ENCODE measurements around the gene PTOV1.

Gene PTOV1

DNA sequence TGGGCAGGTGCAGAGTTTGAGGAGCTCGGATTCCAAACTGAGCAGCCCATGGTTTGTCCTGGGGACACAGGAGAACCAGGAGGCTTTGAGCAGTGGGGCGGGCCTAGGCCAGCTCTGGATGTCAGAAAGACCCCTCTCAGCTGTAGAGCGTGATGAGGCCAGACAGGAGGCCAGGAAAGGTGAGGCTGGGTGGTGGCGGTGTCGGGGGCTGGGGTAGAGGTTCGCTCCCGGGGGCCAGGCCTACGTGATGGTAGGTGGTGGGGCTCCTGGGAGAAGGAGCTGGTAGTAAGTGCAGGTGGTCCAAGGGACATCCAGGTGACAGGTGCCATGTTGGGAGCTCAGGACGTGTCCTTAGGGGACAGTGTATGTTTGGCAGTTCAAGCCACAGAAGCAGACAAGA, 13.5 kb upstream of the PTOV1 start:
- Histone ChIP-seq H3K4me1 (ENCODE audit: control insufficient read depth, insufficient read depth, low read length) (no peaks in the 10 kb centered on the region), H3K9me3 (ENCODE audit: control insufficient read depth, insufficient read depth, low read depth, low read length) (no peaks in the 10 kb centered on the region), H3K27ac (ENCODE audit: extremely low read depth, low read depth, low read length) (no peak overlapping the region), H3K4me3 (ENCODE audit: low read depth, low read length) (no peak overlapping the region), H3K36me3 (ENCODE audit: control insufficient read depth in 2 of 2, insufficient read depth in 1 of 2, low read length in 2 of 2) (peaks cover 10 to 88% of the 10 kb centered on the region in 2 experiments)
- TF ChIP-seq, protein P1, sequence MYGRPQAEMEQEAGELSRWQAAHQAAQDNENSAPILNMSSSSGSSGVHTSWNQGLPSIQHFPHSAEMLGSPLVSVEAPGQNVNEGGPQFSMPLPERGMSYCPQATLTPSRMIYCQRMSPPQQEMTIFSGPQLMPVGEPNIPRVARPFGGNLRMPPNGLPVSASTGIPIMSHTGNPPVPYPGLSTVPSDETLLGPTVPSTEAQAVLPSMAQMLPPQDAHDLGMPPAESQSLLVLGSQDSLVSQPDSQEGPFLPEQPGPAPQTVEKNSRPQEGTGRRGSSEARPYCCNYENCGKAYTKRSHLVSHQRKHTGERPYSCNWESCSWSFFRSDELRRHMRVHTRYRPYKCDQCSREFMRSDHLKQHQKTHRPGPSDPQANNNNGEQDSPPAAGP (tag by site-specific recombination; IDR thresholded peaks at IDR 0.05), result no peak
- TF ChIP-seq ZBTB21 (tag by site-specific recombination; IDR thresholded peaks at IDR 0.05) (no peak), WT1 (tag by site-specific recombination; IDR thresholded peaks at IDR 0.05) (no peak), ZNF433 (tag by site-specific recombination; IDR thresholded peaks at IDR 0.05; ENCODE audit: low read depth) (no peak), ZNF792 (tag by site-specific recombination; IDR thresholded peaks at IDR 0.05) (no peak), ZNF37A (tag by site-specific recombination; IDR thresholded peaks at IDR 0.05) (no peak), SALL2 (tag by site-specific recombination; IDR thresholded peaks at IDR 0.05; ENCODE audit: borderline replicate concordance) (no peak)
- TF ChIP-seq, protein P2, sequence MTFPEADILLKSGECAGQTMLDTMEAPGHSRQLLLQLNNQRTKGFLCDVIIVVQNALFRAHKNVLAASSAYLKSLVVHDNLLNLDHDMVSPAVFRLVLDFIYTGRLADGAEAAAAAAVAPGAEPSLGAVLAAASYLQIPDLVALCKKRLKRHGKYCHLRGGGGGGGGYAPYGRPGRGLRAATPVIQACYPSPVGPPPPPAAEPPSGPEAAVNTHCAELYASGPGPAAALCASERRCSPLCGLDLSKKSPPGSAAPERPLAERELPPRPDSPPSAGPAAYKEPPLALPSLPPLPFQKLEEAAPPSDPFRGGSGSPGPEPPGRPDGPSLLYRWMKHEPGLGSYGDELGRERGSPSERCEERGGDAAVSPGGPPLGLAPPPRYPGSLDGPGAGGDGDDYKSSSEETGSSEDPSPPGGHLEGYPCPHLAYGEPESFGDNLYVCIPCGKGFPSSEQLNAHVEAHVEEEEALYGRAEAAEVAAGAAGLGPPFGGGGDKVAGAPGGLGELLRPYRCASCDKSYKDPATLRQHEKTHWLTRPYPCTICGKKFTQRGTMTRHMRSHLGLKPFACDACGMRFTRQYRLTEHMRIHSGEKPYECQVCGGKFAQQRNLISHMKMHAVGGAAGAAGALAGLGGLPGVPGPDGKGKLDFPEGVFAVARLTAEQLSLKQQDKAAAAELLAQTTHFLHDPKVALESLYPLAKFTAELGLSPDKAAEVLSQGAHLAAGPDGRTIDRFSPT (tag by site-specific recombination; IDR thresholded peaks at IDR 0.05), result no peak
- ChIA-PET CTCF (no interaction called here), POLR2A (interaction anchor here (1.2 to 1.4 kb wide), 3 partner anchors 11 to 28 kb away, joined by 3 to 7 read pairs (median 4); partner anchors contain the start of gene PTOV1)

DNA sequence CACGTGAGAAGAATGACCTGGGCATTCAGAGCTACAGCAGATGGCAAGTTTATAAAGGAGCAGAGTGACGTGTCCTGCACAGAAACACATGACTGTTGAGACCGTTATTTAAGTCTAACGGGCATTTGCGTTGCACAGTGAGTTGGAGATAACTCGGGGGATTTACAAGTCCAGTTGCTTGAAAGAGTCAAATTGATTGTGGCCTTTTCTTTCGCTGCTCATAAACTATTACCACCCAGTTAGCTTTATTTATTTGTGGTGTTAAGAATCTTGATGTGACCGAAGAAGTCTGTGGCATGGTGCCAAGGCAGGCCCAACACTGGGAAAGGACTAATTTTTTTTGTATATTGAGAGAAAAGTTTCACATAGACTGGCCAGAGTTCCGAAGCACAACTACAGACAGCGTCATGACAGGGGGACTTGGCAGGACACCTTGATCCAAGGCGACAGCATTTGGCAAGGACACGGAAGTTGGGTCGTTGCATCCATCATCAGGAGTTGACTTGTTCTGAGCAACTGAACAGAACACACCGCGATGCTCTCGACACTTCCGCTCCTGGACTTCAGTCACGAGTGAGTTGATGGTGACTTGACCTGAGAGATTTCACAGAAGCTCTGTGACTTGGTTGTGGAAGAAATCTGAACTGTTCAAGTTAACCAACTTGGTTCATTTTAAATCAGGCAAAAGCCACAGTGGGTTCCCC, 11.9 kb upstream of the PTOV1 start:
- no peak for TF ChIP-seq ZNF24 (tag by site-specific recombination; IDR thresholded peaks at IDR 0.05)
- TF ChIP-seq, protein P3, sequence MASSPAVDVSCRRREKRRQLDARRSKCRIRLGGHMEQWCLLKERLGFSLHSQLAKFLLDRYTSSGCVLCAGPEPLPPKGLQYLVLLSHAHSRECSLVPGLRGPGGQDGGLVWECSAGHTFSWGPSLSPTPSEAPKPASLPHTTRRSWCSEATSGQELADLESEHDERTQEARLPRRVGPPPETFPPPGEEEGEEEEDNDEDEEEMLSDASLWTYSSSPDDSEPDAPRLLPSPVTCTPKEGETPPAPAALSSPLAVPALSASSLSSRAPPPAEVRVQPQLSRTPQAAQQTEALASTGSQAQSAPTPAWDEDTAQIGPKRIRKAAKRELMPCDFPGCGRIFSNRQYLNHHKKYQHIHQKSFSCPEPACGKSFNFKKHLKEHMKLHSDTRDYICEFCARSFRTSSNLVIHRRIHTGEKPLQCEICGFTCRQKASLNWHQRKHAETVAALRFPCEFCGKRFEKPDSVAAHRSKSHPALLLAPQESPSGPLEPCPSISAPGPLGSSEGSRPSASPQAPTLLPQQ (tag by site-specific recombination; IDR thresholded peaks at IDR 0.05), result no peak
- no peak for TF ChIP-seq ZNF776 (tag by site-specific recombination; IDR thresholded peaks at IDR 0.05; ENCODE audit: borderline replicate concordance)
- no peak for TF ChIP-seq ZNF747 (tag by site-specific recombination; IDR thresholded peaks at IDR 0.05)
- TF ChIP-seq, protein P2 (tag by site-specific recombination; IDR thresholded peaks at IDR 0.05), result no peak
- no peak for TF ChIP-seq ZNF292 (tag by site-specific recombination; IDR thresholded peaks at IDR 0.05; ENCODE audit: borderline replicate concordance, low read depth)
- no peak overlapping the region for H3K27ac ChIP-seq (ENCODE audit: extremely low read depth, low read depth, low read length)
- H3K4me1 ChIP-seq (ENCODE audit: control insufficient read depth, insufficient read depth, low read length), result no peaks in the 10 kb centered on the region
- CTCF ChIA-PET, result no interaction called here
- H3K36me3 ChIP-seq (ENCODE audit: control insufficient read depth in 2 of 2, insufficient read depth in 1 of 2, low read length in 2 of 2), result peaks cover 6 to 72% of the 10 kb centered on the region in 2 experiments
- no peaks in the 10 kb centered on the region for H3K9me3 ChIP-seq (ENCODE audit: control insufficient read depth, insufficient read depth, low read depth, low read length)
- POLR2A ChIA-PET, result interaction anchor here (0.8 kb wide), 1 partner anchor 9 kb away, joined by 5 read pairs; no protein-coding TSS in a partner anchor
- no peak overlapping the region for H3K4me3 ChIP-seq (ENCODE audit: low read depth, low read length)

All from HEK293 (cell line).